ENCODE results near the gene IGFBP2. TPM values are rescaled to one million over a fixed set of nuclear protein-coding genes. Genes with fewer than 3 reads are reported as not detected.
A peak's percentile ranks its signal among the peaks of the same experiment; 100 is the strongest.

The IGFBP2 gene
- total and polyA plus RNA-seq, 2 of the 8 experiments (the other 6 are each of a cell fraction or from before 2014, with no cell fraction given): 326 to 782 TPM

DNA sequence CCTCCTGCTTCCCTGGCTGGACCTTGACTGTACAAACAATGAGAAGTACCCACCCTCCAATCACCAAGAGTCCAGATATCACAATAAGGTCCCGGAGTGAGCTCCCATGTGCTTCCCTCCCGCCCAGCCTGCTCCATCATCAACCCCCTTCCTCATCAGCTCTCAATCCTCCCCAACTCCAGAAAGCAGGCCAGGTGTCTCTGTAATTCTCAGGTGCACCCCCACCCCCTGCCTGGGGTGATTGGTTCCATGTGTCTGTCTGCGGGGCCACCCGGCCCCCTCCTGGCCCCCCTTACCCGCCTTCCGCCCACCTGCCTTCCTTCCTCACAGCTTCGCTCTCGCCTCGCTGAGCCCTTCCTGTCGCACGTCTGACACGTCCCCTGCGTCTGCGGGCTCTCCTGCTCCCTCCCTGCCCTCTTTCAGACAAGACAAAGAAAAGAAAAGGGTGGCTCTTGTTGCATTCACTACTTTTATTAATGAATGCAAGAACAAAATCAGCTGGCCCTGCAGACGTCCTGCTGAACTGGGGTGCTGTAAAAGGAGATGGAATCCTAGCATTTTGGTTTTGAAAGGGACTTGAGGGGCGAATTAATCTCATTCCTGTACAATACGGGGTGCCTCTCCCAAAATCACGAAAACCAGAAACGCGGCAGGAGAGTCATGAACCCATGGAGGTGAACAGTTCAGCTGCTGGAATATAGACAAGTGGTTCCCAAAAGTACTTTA is 26.5 kb upstream of the IGFBP2 start:
- Histone ChIP-seq H3K9ac (replicated peaks in 1 of 4; ENCODE audit: extremely low read depth in 1 of 4, low read depth in 3 of 4, low read length in 3 of 4) (peak overlapping the region in 2 of 4 experiments; percentile 17 to 41; a peak in 2 of 7 replicates), H3K4me1 (replicated peaks in 1 of 4; ENCODE audit: control insufficient read depth in 3 of 4, insufficient read depth in 4 of 4, low read length in 3 of 4) (peaks cover 11 to 22% (median 20%) of the 10 kb centered on the region in 4 experiments), H3K27me3 (replicated peaks in 1 of 4; ENCODE audit: control insufficient read depth in 3 of 4, extremely low read depth in 1 of 4, insufficient read depth in 3 of 4, low read length in 3 of 4) (peaks cover 0 to 3% (median 2%) of the 10 kb centered on the region in 4 experiments; a peak in 2 of 7 replicates), H3K4me2 (ENCODE audit: insufficient read depth in 1 of 2, low read depth in 2 of 2, low read length in 2 of 2) (peak overlapping the region; percentile 54 to 55), H3K79me1 (ENCODE audit: low read depth, low read length) (no peaks in the 10 kb centered on the region), H3K18ac (ENCODE audit: extremely low read depth, low read length) (peak overlapping the region; percentile 74), H2BK12ac (ENCODE audit: low read depth, low read length) (peak overlapping the region; percentile 84; the same call in 1 of the 2 replicates), H2BK120ac (replicated peaks; ENCODE audit: low read depth, low read length) (peak overlapping the region; percentile 65), H2BK15ac (ENCODE audit: low read length) (peak overlapping the region; percentile 40; the same call in 1 of the 2 replicates), H4K20me1 (replicated peaks in 1 of 2; ENCODE audit: control insufficient read depth in 1 of 2, insufficient read depth in 2 of 2, low read length in 2 of 2) (no peaks in the 10 kb centered on the region), H2AK5ac (ENCODE audit: low read depth, low read length) (no peak overlapping the region), H3K4ac (replicated peaks; ENCODE audit: insufficient read length, low read depth, low read length) (peak overlapping the region; percentile 82), H3K14ac (ENCODE audit: insufficient read length) (no peak overlapping the region), H3K23ac (ENCODE audit: insufficient read length) (no peak overlapping the region), H3K23me2 (ENCODE audit: low read depth, low read length) (peaks cover 6% of the 10 kb centered on the region; the same call in 1 of the 2 replicates), H3K27ac (ENCODE audit: low read depth, low read length) (no peak overlapping the region; the same call in 1 of the 2 replicates), H3K56ac (replicated peaks; ENCODE audit: insufficient read length, low read depth, low read length) (no peak overlapping the region), H2BK20ac (ENCODE audit: low read length) (peak overlapping the region; percentile 28; the same call in 1 of the 2 replicates), H4K8ac (ENCODE audit: extremely low read depth, insufficient read depth, low read length) (no peak overlapping the region), H2AFZ (ENCODE audit: low read length) (peak overlapping the region; percentile 60), H2BK5ac (ENCODE audit: low read depth, low read length) (peak overlapping the region; percentile 55; the same call in 1 of the 2 replicates), H3K4me3 (ENCODE audit: extremely low read depth in 1 of 4, insufficient read depth in 2 of 4, low read depth in 3 of 4, low read length in 4 of 4) (peak overlapping the region in 2 of 4 experiments; percentile 26 to 49; a peak in 3 of 8 replicates), H3K36me3 (ENCODE audit: control insufficient read depth in 2 of 4, insufficient read depth in 4 of 4, low read length in 3 of 4) (no peaks in the 10 kb centered on the region), H3K9me3 (ENCODE audit: insufficient read depth in 2 of 2, low read depth in 1 of 2, low read length in 1 of 2) (no peaks in the 10 kb centered on the region), H3K79me2 (ENCODE audit: control insufficient read depth in 1 of 2, insufficient read depth in 2 of 2, low read length in 2 of 2) (no peaks in the 10 kb centered on the region; a peak in 1 of 4 replicates), H4K5ac (ENCODE audit: insufficient read length, low read depth, low read length) (peak overlapping the region; percentile 48), H4K91ac (replicated peaks; ENCODE audit: insufficient read length, low read length) (peak overlapping the region; percentile 93)
- ChIA-PET CTCF (ENCODE audit: partially characterized antibody) (interaction anchor here (0.9 to 2.0 kb wide), 5 partner anchors 11 to 1148 kb away, joined by 3 to 11 read pairs (median 3); no protein-coding TSS in a partner anchor), POLR2A (ENCODE audit: partially characterized antibody) (interaction anchor here (1.0 to 1.7 kb wide), 3 partner anchors 9 to 27 kb away, joined by 3 to 10 read pairs (median 6); partner anchors contain the start of gene IGFBP2)
- DNase-seq (ENCODE audit: low read depth in 1 of 2, low spot score in 2 of 2): peak in 1 of 2 experiments; percentile 71
- 20% methylated on average over 17 of the region's 20 CpGs; no CpG with 5 or more reads in 1 of the 2 experiments for WGBS, 2 experiments (ENCODE audit: extremely low coverage in 1 of 2, insufficient coverage in 1 of 2, insufficient read length in 1 of 2, insufficient replicate concordance in 2 of 2, low coverage in 1 of 2, low lambda C conversion rate in 2 of 2, missing lambda C conversion rate in 1 of 2)
- FAIRE-seq: no peak
- TF ChIP-seq RAD21 (IDR thresholded peaks at IDR 0.05 in 1 of 2, conservative IDR thresholded peaks at IDR 0.05 in 1 of 2; ENCODE audit: low read depth in 2 of 2, low read length in 2 of 2) (no peak), SRF (IDR thresholded peaks at IDR 0.05; ENCODE audit: low read depth, low read length) (no peak), SP1 (IDR thresholded peaks at IDR 0.05; ENCODE audit: low read depth, low read length) (no peak)
- TF ChIP-seq, protein P1, sequence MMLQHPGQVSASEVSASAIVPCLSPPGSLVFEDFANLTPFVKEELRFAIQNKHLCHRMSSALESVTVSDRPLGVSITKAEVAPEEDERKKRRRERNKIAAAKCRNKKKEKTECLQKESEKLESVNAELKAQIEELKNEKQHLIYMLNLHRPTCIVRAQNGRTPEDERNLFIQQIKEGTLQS (IDR thresholded peaks at IDR 0.05; ENCODE audit: insufficient read depth, low read depth, low read length): no peak

Data from H1 (cell line).